HuH-7 (cell line): Measurements from ENCODE around the gene KLHL25.

ENCODE experiments used
- DNase-seq: peaks from one replicate; pipeline ENCODE4 v3.0.0; 2011; ENCODE audit warnings: low spot score

The KLHL25 gene

GRCh38 chr15:85777250-85778106 lies 17.2 kb downstream of the KLHL25 start:
- DNase-seq, result no peak

GRCh38 chr15:85773970-85774369 lies 20.8 kb downstream of the KLHL25 start:
- DNase-seq, result no peak

GRCh38 chr15:85773249-85773648 lies 21.5 kb downstream of the KLHL25 start:
- no peak for DNase-seq

- DNase-seq, result no peak
These were observed 22.1 kb downstream of the KLHL25 start for GRCh38 chr15:85772668-85773067.

- DNase-seq, result no peak
These were observed 22.8 kb downstream of the KLHL25 start for GRCh38 chr15:85771781-85772445.

GRCh38 chr15:85771271-85771670 lies 23.5 kb downstream of the KLHL25 start:
- DNase-seq, result no peak

- DNase-seq, result no peak
These were observed 24.4 kb downstream of the KLHL25 start for GRCh38 chr15:85770096-85771041.

- DNase-seq, result no peak
These were observed 25.4 kb downstream of the KLHL25 start for GRCh38 chr15:85769182-85769900.

GRCh38 chr15:85768595-85769168 lies 26.0 kb downstream of the KLHL25 start:
- no peak for DNase-seq

- DNase-seq, result no peak
These were observed 26.8 kb downstream of the KLHL25 start for GRCh38 chr15:85767785-85768529.

- no peak for DNase-seq
These were observed 28.5 kb downstream of the KLHL25 start for GRCh38 chr15:85766001-85766831.

GRCh38 chr15:85764649-85765277 lies 30.0 kb downstream of the KLHL25 start:
- DNase-seq, result no peak

- no peak for DNase-seq
These were observed 30.8 kb downstream of the KLHL25 start for GRCh38 chr15:85763673-85764633.

- no peak for DNase-seq
These were observed 31.6 kb downstream of the KLHL25 start for GRCh38 chr15:85763157-85763556.

GRCh38 chr15:85762756-85763127 lies 32.0 kb downstream of the KLHL25 start:
- no peak for DNase-seq

- DNase-seq, result no peak
These were observed 32.5 kb downstream of the KLHL25 start for GRCh38 chr15:85762039-85762755.

- no peak for DNase-seq
These were observed 33.1 kb downstream of the KLHL25 start for GRCh38 chr15:85761635-85762034.
